Activated CD4-positive, alpha-beta T cell treated with anti-CD3 and anti-CD28 coated beads for 36 hours (primary cell): Measurements from ENCODE around the gene ADGRG3. TPM values are rescaled to one million over a fixed set of nuclear protein-coding genes. Genes with fewer than 3 reads are reported as not detected.

Experiments used
- ATAC-seq: fragments of 200-7000 bp; cut with Tn5 transposase; one replicate; pipeline ENCODE4 v1.10.0; 2021; ENCODE audit warnings: mild to moderate bottlenecking, moderate library complexity
- CTCF ChIA-PET: fragments of 350-600 bp; sonication (Branson Sonifier 250); formaldehyde crosslinking; loops from one replicate; lab custom pipeline; 2021; ENCODE audit warnings: antibody characterized with exemption; lab: Charles Lee
- POLR2A ChIA-PET: fragments of 350-600 bp; sonication (Branson Sonifier 250); formaldehyde crosslinking; loops from one replicate; lab custom pipeline; 2021; ENCODE audit warnings: antibody characterized with exemption, inconsistent platforms; lab: Charles Lee
- DNase-seq: peaks from one replicate; pipeline ENCODE4 v3.0.0-alpha.2; 2020
- H3K27ac Mint-ChIP-seq: one replicate; pipeline ENCODE4 v1.8.0; 2021; ENCODE audit warnings: mixed read lengths
- H3K27me3 Mint-ChIP-seq: one replicate; pipeline ENCODE4 v1.8.0; 2021; ENCODE audit warnings: mixed read lengths
- H3K36me3 Mint-ChIP-seq: one replicate; pipeline ENCODE4 v1.8.0; 2021; ENCODE audit warnings: low read depth, mixed read lengths
- H3K4me1 Mint-ChIP-seq: one replicate; pipeline ENCODE4 v1.8.0; 2021; ENCODE audit warnings: mixed read lengths
- H3K4me3 Mint-ChIP-seq: one replicate; pipeline ENCODE4 v1.8.0; 2021; ENCODE audit warnings: mild to moderate bottlenecking, moderate library complexity, mixed read lengths
- H3K9me3 Mint-ChIP-seq: one replicate; pipeline ENCODE4 v1.8.0; 2021; ENCODE audit warnings: low read depth, mixed read lengths
- intact Hi-C, 2 experiments: fragments of 100-400 bp; cut with DNase I in 1 of 2; cut with micrococcal nuclease in 1 of 2; formaldehyde crosslinking; loops; one replicate each; pipeline versions ENCODE4 v1.14.2 to v1.15.1; 2022 to 2024; cut with DNase I, micrococcal nuclease
- total RNA-seq, 2 experiments: library from RNA; stranded (reverse); gene quantifications; one replicate each; pipeline ENCODE4 v1.2.3, GENCODE V29; 2021

Gene ADGRG3
- total RNA-seq, 2 experiments from 2014 or later = not detected

DNA sequence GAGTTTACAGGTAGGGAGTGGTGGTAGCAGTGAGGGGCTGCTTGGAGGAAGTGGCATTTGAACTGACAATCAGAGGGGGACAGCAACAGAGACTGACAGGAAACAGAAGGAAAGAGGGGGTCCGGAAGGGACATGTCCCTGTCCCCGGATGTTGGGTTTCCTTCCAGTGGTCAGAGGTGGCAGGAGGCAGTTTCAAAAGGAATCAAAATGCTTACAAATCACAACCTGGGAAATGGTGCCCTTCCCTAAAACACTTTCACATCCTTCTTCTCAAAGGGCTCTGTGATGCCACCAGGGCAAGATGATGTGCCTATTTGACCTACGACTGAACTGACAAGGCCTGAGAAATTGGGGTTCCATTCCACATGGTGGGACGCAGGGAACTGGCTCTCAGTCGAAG is 20.0 kb upstream of the ADGRG3 start:
- intact Hi-C loops = loop anchor here (2.0 to 5.0 kb wide), 2 partner anchors 47 to 74 kb away; no protein-coding TSS in a partner anchor
- H3K4me1 Mint-ChIP-seq = peaks cover 19% of the 10 kb centered on the region
- no peaks in the 10 kb centered on the region for H3K9me3 Mint-ChIP-seq
- POLR2A ChIA-PET = no interaction called here
- peak overlapping the region; percentile 27 for H3K27ac Mint-ChIP-seq
- CTCF ChIA-PET = interaction anchor here (0.6 to 6.5 kb wide), 17 partner anchors 11 to 355 kb away, joined by 3 to 121 read pairs (median 6); partner anchors contain the start of gene ADGRG5
- ATAC-seq (no peak), DNase-seq (no peak)
- H3K4me3 Mint-ChIP-seq = no peak overlapping the region
- H3K27me3 Mint-ChIP-seq = no peaks in the 10 kb centered on the region
- H3K36me3 Mint-ChIP-seq = no peaks in the 10 kb centered on the region

GRCh38 chr16:57648581-57649442 is 19.3 kb upstream of the ADGRG3 start:
- DNase-seq = peak; percentile 92
- intact Hi-C loops = loop anchor here (1.0 to 5.0 kb wide), 7 partner anchors 38 to 73 kb away; no protein-coding TSS in a partner anchor
- H3K27ac Mint-ChIP-seq = peak overlapping the region; percentile 33
- no peaks in the 10 kb centered on the region for H3K27me3 Mint-ChIP-seq
- peak; percentile 90 for ATAC-seq
- ChIA-PET CTCF (interaction anchor here (0.6 to 6.5 kb wide), 19 partner anchors 12 to 354 kb away, joined by 3 to 121 read pairs (median 4); no protein-coding TSS in a partner anchor), POLR2A (no interaction called here)
- H3K4me3 Mint-ChIP-seq = no peak overlapping the region
- H3K36me3 Mint-ChIP-seq = no peaks in the 10 kb centered on the region
- H3K4me1 Mint-ChIP-seq = peaks cover 19% of the 10 kb centered on the region
- no peaks in the 10 kb centered on the region for H3K9me3 Mint-ChIP-seq

- no peak for ATAC-seq
- peaks cover 19% of the 10 kb centered on the region for H3K4me1 Mint-ChIP-seq
- H3K27ac Mint-ChIP-seq = no peak overlapping the region
- ChIA-PET POLR2A (no interaction called here), CTCF (interaction anchor here (0.6 to 6.5 kb wide), 9 partner anchors 29 to 201 kb away, joined by 3 to 121 read pairs (median 18); no protein-coding TSS in a partner anchor)
- DNase-seq = no peak
- H3K4me3 Mint-ChIP-seq = no peak overlapping the region
- no peaks in the 10 kb centered on the region for H3K27me3 Mint-ChIP-seq
- H3K36me3 Mint-ChIP-seq = no peaks in the 10 kb centered on the region
- H3K9me3 Mint-ChIP-seq = no peaks in the 10 kb centered on the region
- intact Hi-C loops = loop anchor here (1.0 to 5.0 kb wide), 7 partner anchors 38 to 73 kb away; no protein-coding TSS in a partner anchor
Measured at GRCh38 chr16:57649443-57649751, 18.7 kb upstream of the ADGRG3 start.

- Mint-ChIP-seq H3K36me3 (no peaks in the 10 kb centered on the region), H3K27me3 (no peaks in the 10 kb centered on the region), H3K4me1 (peaks cover 19% of the 10 kb centered on the region), H3K9me3 (no peaks in the 10 kb centered on the region), H3K4me3 (no peak overlapping the region), H3K27ac (no peak overlapping the region)
- ChIA-PET CTCF (interaction anchor here (0.6 to 6.5 kb wide), 8 partner anchors 29 to 201 kb away, joined by 3 to 121 read pairs (median 28); no protein-coding TSS in a partner anchor), POLR2A (interaction anchor here (0.6 kb wide), 1 partner anchor 87 kb away, joined by 3 read pairs; no protein-coding TSS in a partner anchor)
- DNase-seq (no peak), ATAC-seq (no peak)
- intact Hi-C loops = loop anchor here (1.0 to 5.0 kb wide), 7 partner anchors 39 to 74 kb away; no protein-coding TSS in a partner anchor
Measured at GRCh38 chr16:57649846-57650245, 18.3 kb upstream of the ADGRG3 start.

DNA sequence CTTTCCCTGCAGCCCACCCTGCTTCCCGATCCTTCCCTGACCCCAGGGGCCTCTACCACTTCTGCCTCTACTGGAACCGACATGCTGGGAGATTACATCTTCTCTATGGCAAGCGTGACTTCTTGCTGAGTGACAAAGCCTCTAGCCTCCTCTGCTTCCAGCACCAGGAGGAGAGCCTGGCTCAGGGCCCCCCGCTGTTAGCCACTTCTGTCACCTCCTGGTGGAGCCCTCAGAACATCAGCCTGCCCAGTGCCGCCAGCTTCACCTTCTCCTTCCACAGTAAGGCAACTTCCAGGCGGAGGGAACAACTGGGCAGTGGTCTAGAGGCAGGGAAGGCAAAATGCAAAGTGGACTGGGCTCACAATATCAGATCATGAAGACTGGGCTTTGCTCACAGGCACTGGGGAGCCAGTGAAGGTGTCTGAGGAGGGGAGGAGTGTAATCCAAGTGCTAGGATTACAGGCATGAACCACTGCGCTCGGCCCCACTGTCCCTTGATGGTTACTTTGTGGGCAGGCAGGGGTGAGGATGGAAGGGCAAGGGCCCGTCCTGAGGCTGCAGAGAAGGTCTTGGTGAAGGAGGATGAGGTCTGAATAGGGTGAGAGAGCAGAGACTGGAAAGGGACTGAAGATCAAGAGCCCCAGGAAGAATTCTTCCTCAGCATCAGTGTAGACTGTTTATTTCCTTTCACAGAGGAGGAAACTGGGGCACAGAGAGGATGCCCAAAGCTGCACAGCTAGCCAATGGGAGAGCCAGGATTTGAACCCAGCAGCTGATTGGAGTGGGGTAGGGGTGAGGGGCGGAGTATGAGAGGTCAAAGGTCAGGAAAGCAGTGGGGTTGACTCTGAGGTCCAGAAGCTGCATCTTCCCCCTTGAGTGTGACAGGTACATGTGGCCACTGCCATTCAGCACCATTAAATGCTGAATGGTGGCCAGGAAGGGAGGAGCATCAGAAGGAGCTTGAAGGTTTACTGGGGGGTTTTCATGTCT is 16.5 kb upstream of the ADGRG3 start:
- DNase-seq (peak; percentile 32), ATAC-seq (no peak)
- intact Hi-C loops = no loop called here
- POLR2A ChIA-PET = no interaction called here
- CTCF ChIA-PET = interaction anchor here (0.7 to 6.5 kb wide), 4 partner anchors 72 to 111 kb away, joined by 3 to 121 read pairs (median 9); no protein-coding TSS in a partner anchor
- H3K27me3 Mint-ChIP-seq = no peaks in the 10 kb centered on the region
- H3K4me1 Mint-ChIP-seq = peaks cover 19% of the 10 kb centered on the region
- no peak overlapping the region for H3K27ac Mint-ChIP-seq
- H3K9me3 Mint-ChIP-seq = no peaks in the 10 kb centered on the region
- no peak overlapping the region for H3K4me3 Mint-ChIP-seq
- H3K36me3 Mint-ChIP-seq = no peaks in the 10 kb centered on the region

DNA sequence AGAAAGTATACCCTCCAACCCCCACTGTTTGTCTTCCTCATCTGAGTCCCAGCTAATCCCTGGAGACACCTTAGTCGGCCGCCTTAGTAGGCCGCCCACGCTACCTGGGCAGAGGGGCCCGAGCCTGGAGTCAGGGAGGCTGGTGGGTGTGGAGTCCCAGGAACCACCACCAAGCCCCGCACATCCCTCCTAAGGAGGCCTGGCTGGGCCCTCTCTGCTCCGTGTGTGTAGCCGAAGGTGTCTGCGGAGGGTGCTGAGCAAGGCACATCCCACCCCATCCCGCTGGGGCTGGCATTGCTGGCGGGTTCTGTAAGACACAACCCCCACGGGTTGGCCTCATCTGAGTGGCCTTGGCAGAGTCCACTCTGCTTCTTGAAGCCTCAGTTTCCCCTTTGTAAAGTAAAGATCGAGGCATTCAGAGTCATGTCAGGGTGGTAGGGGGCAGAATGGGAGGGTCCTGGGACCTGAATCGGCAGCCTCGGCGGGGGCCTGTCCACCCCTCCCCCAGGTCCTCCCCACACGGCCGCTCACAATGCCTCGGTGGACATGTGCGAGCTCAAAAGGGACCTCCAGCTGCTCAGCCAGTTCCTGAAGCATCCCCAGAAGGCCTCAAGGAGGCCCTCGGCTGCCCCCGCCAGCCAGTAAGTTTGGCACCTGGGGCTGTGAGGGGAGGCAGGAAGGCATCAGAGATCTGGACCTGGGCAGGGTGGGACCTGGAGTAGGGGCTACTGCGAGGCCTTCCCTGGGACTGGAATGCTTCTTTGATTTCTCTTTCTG is 15.2 kb upstream of the ADGRG3 start:
- peaks cover 18% of the 10 kb centered on the region for H3K4me1 Mint-ChIP-seq
- ATAC-seq (no peak), DNase-seq (no peak)
- intact Hi-C loops = no loop called here
- H3K27ac Mint-ChIP-seq = no peak overlapping the region
- ChIA-PET CTCF (interaction anchor here (0.6 to 1.9 kb wide), 5 partner anchors 18 to 77 kb away, joined by 3 to 15 read pairs (median 3); no protein-coding TSS in a partner anchor), POLR2A (no interaction called here)
- H3K9me3 Mint-ChIP-seq = no peaks in the 10 kb centered on the region
- H3K36me3 Mint-ChIP-seq = no peaks in the 10 kb centered on the region
- H3K27me3 Mint-ChIP-seq = no peaks in the 10 kb centered on the region
- no peak overlapping the region for H3K4me3 Mint-ChIP-seq

DNA sequence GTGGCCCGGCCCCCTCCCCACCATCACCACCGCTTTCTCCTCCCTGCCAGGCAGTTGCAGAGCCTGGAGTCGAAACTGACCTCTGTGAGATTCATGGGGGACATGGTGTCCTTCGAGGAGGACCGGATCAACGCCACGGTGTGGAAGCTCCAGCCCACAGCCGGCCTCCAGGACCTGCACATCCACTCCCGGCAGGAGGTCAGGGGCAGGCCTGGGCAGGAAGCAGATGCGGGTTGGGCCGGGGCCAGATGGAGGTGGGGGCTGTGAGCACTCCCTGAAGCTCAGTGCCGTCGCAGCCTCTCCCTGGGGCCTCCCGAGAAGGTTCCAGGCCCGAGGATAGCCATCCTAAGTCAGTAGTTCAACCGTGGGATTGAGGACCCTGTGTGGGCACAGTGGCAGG is 14.2 kb upstream of the ADGRG3 start:
- POLR2A ChIA-PET = no interaction called here
- Mint-ChIP-seq H3K4me1 (peaks cover 7% of the 10 kb centered on the region), H3K4me3 (no peak overlapping the region), H3K27me3 (no peaks in the 10 kb centered on the region), H3K36me3 (no peaks in the 10 kb centered on the region), H3K27ac (no peak overlapping the region), H3K9me3 (no peaks in the 10 kb centered on the region)
- DNase-seq (no peak), ATAC-seq (no peak)
- intact Hi-C loops = no loop called here
- CTCF ChIA-PET = interaction anchor here (0.7 kb wide), 1 partner anchor 22 kb away, joined by 3 read pairs; no protein-coding TSS in a partner anchor

DNA sequence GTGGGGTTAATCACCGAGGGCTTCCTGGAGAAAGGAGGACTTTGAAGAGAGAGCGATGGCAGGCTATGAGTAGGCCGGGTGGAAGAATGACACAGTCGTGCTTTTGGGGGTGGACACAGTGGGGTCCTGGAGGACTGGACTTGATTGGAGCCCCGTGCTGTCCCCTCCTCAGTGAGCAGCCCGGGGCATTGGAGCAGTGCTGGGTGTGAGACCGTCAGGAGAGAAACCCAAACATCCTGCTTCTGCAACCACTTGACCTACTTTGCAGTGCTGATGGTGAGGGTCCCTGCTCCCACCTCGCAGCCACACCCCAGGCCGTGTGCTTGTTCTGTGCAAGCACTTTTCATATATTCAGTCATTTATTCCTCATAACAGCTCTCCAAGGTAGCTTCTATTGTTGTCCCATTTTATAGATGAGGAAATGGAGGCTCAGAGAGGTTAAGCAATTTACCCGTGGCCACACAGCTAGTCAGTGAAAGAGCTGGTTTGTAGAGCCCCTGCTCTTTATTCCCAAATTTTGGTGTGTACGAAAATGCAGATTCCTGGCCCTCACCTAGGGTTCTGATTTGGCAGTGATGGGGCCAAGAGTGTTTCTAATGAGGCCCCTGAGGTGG is 11.7 kb upstream of the ADGRG3 start:
- POLR2A ChIA-PET = no interaction called here
- ATAC-seq = no peak
- Mint-ChIP-seq H3K27me3 (no peaks in the 10 kb centered on the region), H3K36me3 (no peaks in the 10 kb centered on the region), H3K4me1 (peaks cover 7% of the 10 kb centered on the region), H3K4me3 (no peak overlapping the region), H3K27ac (no peak overlapping the region), H3K9me3 (no peaks in the 10 kb centered on the region)
- CTCF ChIA-PET = no interaction called here
- intact Hi-C loops = no loop called here
- no peak for DNase-seq

DNA sequence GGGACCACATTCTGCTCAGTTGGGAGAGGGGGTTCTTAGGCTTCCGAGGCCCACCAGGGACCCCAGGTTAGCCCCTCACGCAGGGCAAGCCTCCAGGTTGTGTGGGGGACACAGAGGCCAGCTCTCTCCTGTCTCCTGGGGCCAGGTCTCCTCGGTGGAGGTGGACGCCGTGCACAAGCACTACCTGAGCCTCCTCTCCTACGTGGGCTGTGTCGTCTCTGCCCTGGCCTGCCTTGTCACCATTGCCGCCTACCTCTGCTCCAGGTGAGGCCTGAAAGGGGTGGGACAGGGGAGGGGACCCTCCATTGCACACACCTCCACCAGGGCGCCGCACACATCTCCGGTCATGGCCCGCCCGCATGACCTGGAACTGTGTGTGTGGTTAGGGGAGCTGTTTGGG is 10.9 kb upstream of the ADGRG3 start:
- H3K9me3 Mint-ChIP-seq = no peaks in the 10 kb centered on the region
- H3K4me3 Mint-ChIP-seq = no peak overlapping the region
- H3K27ac Mint-ChIP-seq = no peak overlapping the region
- ATAC-seq (no peak), DNase-seq (no peak)
- POLR2A ChIA-PET = no interaction called here
- CTCF ChIA-PET = no interaction called here
- no peaks in the 10 kb centered on the region for H3K4me1 Mint-ChIP-seq
- no peaks in the 10 kb centered on the region for H3K27me3 Mint-ChIP-seq
- H3K36me3 Mint-ChIP-seq = no peaks in the 10 kb centered on the region
- intact Hi-C loops = no loop called here

GRCh38 chr16:57658130-57658877 is 9.8 kb upstream of the ADGRG3 start:
- DNase-seq = no peak
- no peak for ATAC-seq
- H3K4me3 Mint-ChIP-seq = no peak overlapping the region
- H3K9me3 Mint-ChIP-seq = no peaks in the 10 kb centered on the region
- H3K4me1 Mint-ChIP-seq = no peaks in the 10 kb centered on the region
- no peaks in the 10 kb centered on the region for H3K27me3 Mint-ChIP-seq
- POLR2A ChIA-PET = no interaction called here
- H3K27ac Mint-ChIP-seq = no peak overlapping the region
- intact Hi-C loops = no loop called here
- CTCF ChIA-PET = interaction anchor here (0.8 kb wide), 1 partner anchor 63 kb away, joined by 5 read pairs; no protein-coding TSS in a partner anchor
- no peaks in the 10 kb centered on the region for H3K36me3 Mint-ChIP-seq
